Tibial artery (tissue), 4 donors: ENCODE data around the gene SYAP1.

Experiments
- DNase-seq, 2 donors: peaks; one replicate each; pipeline ENCODE4 v3.0.0-alpha.2; 2019
- H3K27ac ChIP-seq, 2 donors: fragments of 200-600 bp; sonication (generic) in 1 of 2; 1 replicate in 1 of 2; 2 replicates in 1 of 2; pipeline ENCODE4 v1.5.1; 2018 to 2019; ENCODE audit warnings: mild to moderate bottlenecking in 1 of 2
- H3K27me3 ChIP-seq, 2 donors: fragments of 200-600 bp; sonication (generic) in 1 of 2; one replicate each; pipeline versions ENCODE4 v1.5.1 to v1.6.0; 2016 to 2019
- H3K36me3 ChIP-seq, 3 donors: fragments of 200-600 bp; sonication (generic) in 2 of 3; one replicate each; pipeline ENCODE4 v1.5.1; 2016 to 2019; ENCODE audit warnings: mild to moderate bottlenecking in 2 of 3
- H3K4me1 ChIP-seq, 4 donors: fragments of 200-600 bp; sonication (generic) in 2 of 4; 1 replicate in 3 of 4; 2 replicates in 1 of 4; pipeline ENCODE4 v1.5.1; 2016 to 2019
- H3K4me3 ChIP-seq, 2 donors: fragments of 200-600 bp; sonication (generic) in 1 of 2; 1 replicate in 1 of 2; 2 replicates in 1 of 2; pipeline ENCODE4 v1.5.1; 2018 to 2019; ENCODE audit warnings: mild to moderate bottlenecking in 2 of 2
- H3K9me3 ChIP-seq, 3 donors: fragments of 200-600 bp; sonication (generic) in 1 of 3; one replicate each; pipeline ENCODE4 v1.5.1; 2016 to 2019
- CTCF ChIP-seq, 2 experiments: fragments of 200-600 bp in 1 of 2; fragments of 450-650 bp in 1 of 2; IDR thresholded peaks; one replicate each; pipeline ENCODE4 v1.5.1; 2017 to 2019; ENCODE audit warnings: antibody characterized with exemption in 2 of 2, mild to moderate bottlenecking in 1 of 2, moderate library complexity in 1 of 2
- intact Hi-C: fragments of 100-400 bp; cut with DNase I; formaldehyde crosslinking; loops from one replicate; pipeline ENCODE4 v1.15.0; 2023; ENCODE audit warnings: low total_unique reads

SYAP1 gene

DNA sequence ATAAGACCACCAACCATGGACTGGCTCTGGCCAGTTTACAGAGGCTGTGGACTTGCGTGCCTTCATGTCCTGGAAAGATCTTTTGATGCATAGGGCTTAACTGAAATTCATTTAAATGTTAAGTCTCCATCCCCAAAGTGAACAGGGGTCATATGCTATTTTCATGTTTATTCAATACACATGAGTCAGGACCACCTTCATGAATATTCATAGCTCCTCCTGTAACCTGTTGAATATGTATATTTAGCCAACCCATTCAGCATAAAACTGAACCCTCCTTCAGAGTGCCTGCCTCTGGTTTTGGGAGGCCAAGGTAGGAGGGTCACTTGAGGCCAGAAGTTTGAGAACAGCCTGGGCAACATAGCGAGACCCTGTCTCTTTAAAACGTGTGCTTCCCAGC, 14.0 kb upstream of the SYAP1 start:
- TF ChIP-seq CTCF (IDR thresholded peaks at IDR 0.05), result no peak
- no peaks in the 10 kb centered on the region for H3K27me3 ChIP-seq
- H3K4me1 ChIP-seq, result no peaks in the 10 kb centered on the region
- no peak overlapping the region for H3K4me3 ChIP-seq
- no peak overlapping the region for H3K27ac ChIP-seq
- intact Hi-C loops, result no loop called here
- no peak for DNase-seq
- no peaks in the 10 kb centered on the region for H3K36me3 ChIP-seq
- H3K9me3 ChIP-seq, result no peaks in the 10 kb centered on the region

- Histone ChIP-seq H3K27ac (no peak overlapping the region), H3K9me3 (no peaks in the 10 kb centered on the region), H3K4me1 (peaks cover 0 to 15% (median 0%) of the 10 kb centered on the region in 4 donors), H3K4me3 (no peak overlapping the region), H3K27me3 (no peaks in the 10 kb centered on the region), H3K36me3 (no peaks in the 10 kb centered on the region)
- intact Hi-C loops, result no loop called here
- no peak for TF ChIP-seq CTCF (IDR thresholded peaks at IDR 0.05)
- DNase-seq, result no peak
Observed at GRCh38 chrX:16708016-16708415, 11.4 kb upstream of the SYAP1 start.

- intact Hi-C loops, result loop anchor here (10.0 kb wide), 1 partner anchor 163 kb away; the partner anchor contains the start of gene RBBP7
- Histone ChIP-seq H3K4me3 (peak overlapping the region; percentile 77 to 84), H3K4me1 (peaks cover 0 to 16% (median 0%) of the 10 kb centered on the region in 4 donors), H3K9me3 (no peaks in the 10 kb centered on the region), H3K27ac (peak overlapping the region; percentile 87 to 94), H3K27me3 (no peaks in the 10 kb centered on the region), H3K36me3 (no peaks in the 10 kb centered on the region)
- TF ChIP-seq CTCF (IDR thresholded peaks at IDR 0.05), result no peak
- DNase-seq, result no peak
Observed at GRCh38 chrX:16711219-16711811, 8.1 kb upstream of the SYAP1 start.

DNA sequence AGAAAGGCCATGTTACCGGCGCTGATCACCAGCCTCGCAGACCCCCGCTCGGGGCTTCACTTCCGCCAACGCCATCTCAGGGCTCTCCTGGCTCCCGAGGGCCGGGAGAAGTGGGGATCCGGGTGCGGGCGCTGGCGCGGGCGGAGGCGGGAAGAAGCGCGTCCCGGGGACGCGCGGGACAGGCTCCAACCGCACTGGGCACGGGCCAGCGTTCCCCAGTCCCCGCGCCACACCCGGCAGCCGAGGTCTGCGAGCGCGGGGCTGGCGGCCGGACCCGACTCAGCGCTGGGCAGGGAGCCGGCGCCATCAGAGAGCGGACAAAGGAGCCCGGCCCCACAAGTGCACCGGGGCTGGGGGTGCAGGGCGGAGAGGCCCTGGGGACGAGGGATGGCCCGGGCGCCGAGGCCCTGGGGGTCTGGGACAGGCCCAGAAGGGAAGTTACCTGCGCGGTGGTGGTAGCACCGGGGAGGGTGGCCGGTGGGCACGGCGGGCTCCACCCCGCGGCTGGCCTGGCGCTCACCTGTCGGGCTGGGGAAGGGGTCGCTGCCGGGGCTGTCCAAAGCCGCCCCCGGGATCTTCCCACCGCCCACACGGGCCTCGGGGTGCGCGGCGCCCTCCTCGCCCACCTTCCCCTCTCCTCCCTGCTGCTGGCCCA, 7.4 kb upstream of the SYAP1 start:
- peaks cover 0 to 16% (median 0%) of the 10 kb centered on the region in 4 donors for H3K4me1 ChIP-seq
- peak in 1 of 2 donors; percentile 61 for DNase-seq
- H3K27me3 ChIP-seq, result no peaks in the 10 kb centered on the region
- intact Hi-C loops, result loop anchor here (10.0 kb wide), 1 partner anchor 163 kb away; the partner anchor contains the start of gene RBBP7
- H3K27ac ChIP-seq, result peak overlapping the region; percentile 87 to 94
- no peaks in the 10 kb centered on the region for H3K36me3 ChIP-seq
- no peaks in the 10 kb centered on the region for H3K9me3 ChIP-seq
- TF ChIP-seq CTCF (IDR thresholded peaks at IDR 0.05), result no peak
- H3K4me3 ChIP-seq, result peak overlapping the region; percentile 77 to 84

DNA sequence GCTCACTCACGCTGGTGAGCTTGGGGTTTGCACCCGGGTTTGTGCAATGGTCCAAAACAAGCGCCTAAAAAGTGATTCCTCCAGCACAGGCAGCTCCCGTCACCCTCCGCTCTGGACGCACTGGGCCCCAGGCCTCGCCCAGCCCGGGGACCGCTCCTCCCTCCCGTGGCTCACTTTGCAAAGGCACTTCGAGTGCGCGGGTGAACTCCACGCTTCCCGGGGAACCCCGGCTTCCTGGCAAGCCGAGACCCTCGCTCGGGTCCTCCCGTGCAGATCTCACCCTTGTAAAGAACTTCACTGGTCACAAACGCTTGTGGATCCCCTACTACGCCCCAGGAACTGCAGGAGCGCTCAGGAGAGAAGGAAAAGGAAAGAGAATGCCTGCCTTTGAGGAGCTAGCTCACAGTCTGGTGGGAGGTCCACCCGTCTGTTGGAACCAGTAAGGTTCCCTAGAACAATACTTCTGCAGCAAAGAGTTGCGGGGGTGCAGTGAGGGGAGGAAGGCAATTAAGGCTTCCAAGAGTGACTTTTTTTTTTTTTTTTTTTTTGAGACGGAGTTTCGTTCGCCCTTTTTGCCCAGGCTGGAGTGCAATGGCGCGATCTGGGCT, 6.8 kb upstream of the SYAP1 start, which contains the start of gene CTPS2:
Gene CTPS2, minus strand, starts transcription at position 122 of the 608 bp plus-strand sequence. CDS start 9,767 bp downstream, outside the sequence.
- H3K27ac ChIP-seq, result peak within 1 kb of the TSS; percentile 87 to 94
- peak; percentile 54 to 80 for DNase-seq
- H3K4me3 ChIP-seq, result peak within 1 kb of the TSS; percentile 77 to 84
- no peaks in the 10 kb centered on the region for H3K9me3 ChIP-seq
- no peaks in the 10 kb centered on the region for H3K27me3 ChIP-seq
- H3K36me3 ChIP-seq, result no peaks in the 10 kb centered on the region
- TF ChIP-seq CTCF (IDR thresholded peaks at IDR 0.05), result no peak
- intact Hi-C loops, result loop anchor here (10.0 kb wide), 1 partner anchor 162 kb away; the partner anchor contains the start of gene RBBP7
- peaks cover 0 to 16% (median 0%) of the 10 kb centered on the region in 4 donors for H3K4me1 ChIP-seq
